Right ventricle myocardium superior (tissue), 1 donor: ENCODE measurements around the gene FAM200C. TPM values are rescaled to one million over a fixed set of nuclear protein-coding genes. Genes with fewer than 3 reads are reported as not detected.
"Not testable (repeated sequence)": the region's sequence is repeated elsewhere in the genome, so short reads cannot be mapped to it uniquely, and the experiment has no call there.

Experiments
- ATAC-seq: fragments of 200-7000 bp; cut with Tn5 transposase; one replicate; pipeline ENCODE4 v1.9.1; 2020; ENCODE audit warnings: mild to moderate bottlenecking; ENCODE audit not compliant: poor library complexity
- DNase-seq: peaks from one replicate; pipeline ENCODE4 v3.0.0-alpha.2; 2020
- intact Hi-C: fragments of 100-400 bp; cut with DNase I; formaldehyde crosslinking; loops from one replicate; pipeline ENCODE4 v1.11.2; 2022
- long read RNA-seq: library from polyadenylated mRNA; unstranded; transcript quantifications from one replicate; pipeline ENCODE4 v2.0.0, GENCODE V29; 2021
- total RNA-seq: library from RNA; stranded (reverse); fragmentation: NEBNext Ultra II Directional; extraction: Animal tissue kit (Norgen Biotek cat#: 25700); gene quantifications from one replicate; pipeline ENCODE4 v1.2.1, GENCODE V29; 2021
- donor health status: DM: no; HTN: yes; CAD: no; lungs with severe emphysema.

Gene FAM200C
- total RNA-seq, result 3.8 TPM
- long read RNA-seq, transcript ZBED8-201 (2 exons, 2,851 nt), result major isoform, 30 of 34 reads
- long read RNA-seq, partial matches to known transcripts, result 0 of 34 reads
- long read RNA-seq, other reads (novel, unspliced or antisense), result 1 of 34 reads

DNA sequence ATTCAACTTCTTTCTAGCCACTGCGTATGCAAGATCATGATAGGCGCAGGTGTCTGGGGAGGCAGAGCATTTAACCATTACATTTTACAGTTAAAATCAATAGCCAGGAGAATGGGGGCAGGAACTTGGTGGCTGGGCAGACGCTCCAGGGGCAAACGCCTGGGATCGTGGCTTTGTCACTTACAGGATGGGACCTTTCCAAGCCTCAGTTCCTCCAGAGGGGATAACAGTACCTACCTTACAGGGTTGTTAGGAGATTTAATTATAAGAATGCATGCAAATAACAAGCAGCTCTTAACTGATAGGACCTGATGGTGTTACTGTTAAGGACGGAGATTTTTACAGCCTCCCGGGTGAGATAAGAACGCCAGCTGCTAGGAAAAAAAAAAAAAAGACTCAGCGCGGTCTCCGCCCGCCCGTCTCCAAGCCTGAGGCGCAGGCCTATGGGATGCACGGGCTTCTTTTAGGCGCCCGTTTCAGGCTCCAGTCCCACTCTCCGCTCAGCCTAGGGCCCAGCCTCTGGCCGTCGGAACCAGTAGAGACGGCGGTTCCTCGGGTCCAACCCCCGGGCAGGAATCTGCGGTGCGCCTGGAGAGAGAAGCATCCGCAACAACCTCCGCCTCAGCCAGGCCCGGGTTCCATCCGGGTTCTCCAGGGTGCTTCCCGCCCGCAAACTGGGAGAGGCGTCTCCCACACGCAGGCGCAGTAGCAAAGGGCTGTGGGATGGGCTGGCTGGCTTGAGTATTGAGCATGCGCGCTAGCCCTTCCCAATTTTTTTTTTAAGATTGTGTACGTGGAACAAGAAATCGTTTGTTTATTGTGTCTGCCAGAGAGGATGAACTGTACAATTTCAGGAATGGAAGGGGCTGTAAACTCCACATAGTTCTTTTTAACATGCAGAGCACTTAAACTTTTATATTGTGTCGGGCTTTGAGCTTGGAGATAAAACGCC is at the start of gene FAM200C:
Gene FAM200C (minus strand): TSS at position 653 of the 952 bp plus-strand sequence. CDS start 4,564 bp downstream, outside the sequence.
- DNase-seq, result peak; percentile 93
- intact Hi-C loops, result loop anchor here (10.0 kb wide), 1 partner anchor 375 kb away; no protein-coding TSS in a partner anchor
- ATAC-seq, result peak; percentile 99

DNA sequence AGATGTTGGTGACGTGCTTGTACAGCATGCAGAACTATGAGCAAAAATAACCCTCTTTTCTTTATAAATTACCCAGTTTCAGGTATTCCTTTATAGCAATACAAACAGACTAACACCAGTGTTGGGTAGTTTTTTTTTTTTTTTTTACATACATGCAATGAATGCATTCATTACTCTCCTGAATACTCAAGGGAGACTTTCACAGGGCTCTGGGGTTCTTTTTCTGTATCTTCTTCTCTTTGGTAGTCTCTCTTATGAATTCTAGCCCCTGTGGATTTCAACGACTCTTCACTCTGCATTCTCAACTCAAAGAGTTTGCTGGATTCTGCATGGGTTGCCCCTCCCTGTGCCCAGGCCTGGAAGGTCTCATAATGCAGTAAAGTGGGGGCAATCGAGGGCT is 49.6 kb upstream of the FAM200C start:
- ATAC-seq, result no peak
- DNase-seq, result no peak
- intact Hi-C loops, result no loop called here

DNA sequence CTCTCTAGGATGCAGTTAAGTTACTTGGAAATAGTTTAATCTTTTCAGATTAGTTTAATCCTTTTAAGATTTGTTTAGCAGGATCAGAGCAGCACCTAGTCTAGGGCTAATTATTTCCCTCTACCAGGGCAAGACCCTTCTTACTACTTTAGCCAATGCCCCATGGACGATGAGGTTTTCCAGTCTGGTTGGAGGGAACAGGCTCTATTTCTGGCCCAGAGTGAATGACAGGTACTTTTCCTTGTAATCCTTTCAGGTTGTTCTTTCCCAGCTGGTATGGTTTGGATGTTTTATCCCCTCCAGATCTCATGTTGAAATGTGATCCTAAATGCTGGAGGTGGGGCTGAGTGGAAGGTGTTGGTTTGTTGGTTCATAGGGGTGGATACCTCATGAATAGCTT is 49.0 kb upstream of the FAM200C start:
- intact Hi-C loops, result no loop called here
- ATAC-seq (no peak), DNase-seq (no peak)

DNA sequence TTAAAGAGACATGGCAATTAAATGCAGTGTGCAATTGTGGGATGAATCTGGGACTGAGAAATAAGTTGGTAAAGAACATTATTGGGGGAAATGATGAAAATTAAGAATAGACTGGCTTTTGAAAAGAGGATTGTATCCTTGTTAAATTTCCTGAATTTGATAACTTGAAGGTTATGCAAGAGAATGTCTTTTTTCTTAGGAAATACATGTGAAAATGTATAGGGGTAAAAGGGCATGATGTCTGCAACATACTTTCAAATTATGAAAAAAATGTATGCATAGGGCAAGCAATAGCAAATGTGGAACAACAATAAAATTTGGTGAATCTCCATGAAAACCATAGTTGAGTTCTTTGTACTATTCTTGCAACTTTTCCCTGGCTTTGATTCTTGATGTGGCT is 45.9 kb upstream of the FAM200C start:
- ATAC-seq (no peak), DNase-seq (no peak)
- intact Hi-C loops, result no loop called here

DNA sequence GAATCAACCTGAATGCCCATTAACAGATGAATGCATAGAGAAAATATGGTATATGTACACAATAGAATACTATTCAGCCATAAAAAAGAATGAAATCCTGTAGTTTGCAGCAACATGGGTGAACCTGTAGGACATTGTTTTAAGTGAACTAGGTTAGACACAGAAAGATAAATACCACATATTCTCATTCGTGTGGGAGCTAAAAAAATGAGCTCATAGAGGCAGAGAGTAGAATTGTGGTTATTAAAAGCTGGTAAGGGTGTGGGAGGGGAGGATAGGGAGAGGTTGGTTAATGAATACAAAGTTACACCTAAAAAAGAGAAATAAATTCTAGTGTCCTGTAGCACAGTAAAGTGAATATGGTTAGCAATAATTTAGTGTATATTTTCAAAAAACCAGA is 45.3 kb upstream of the FAM200C start:
- ATAC-seq (no peak), DNase-seq (no peak)
- intact Hi-C loops, result no loop called here

DNA sequence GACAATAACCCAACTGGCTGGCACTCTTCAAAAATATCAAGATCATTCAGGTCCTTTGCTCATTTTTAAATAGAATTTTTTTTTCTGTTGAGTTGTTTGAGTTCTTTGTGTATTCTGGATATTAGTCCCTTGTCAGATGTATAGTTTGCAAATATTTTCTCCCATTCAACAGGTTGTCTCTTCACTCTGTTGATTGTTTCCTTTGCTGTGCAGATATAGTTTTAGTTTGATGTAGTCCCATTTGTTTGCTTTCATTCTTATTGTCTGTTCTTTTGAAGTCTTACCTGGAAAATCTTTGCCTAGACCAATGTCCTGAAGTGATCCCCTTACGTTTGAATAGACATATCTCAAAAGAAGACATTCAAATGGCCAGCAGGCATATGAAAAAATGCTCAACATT is 44.6 kb upstream of the FAM200C start:
- ATAC-seq (no peak), DNase-seq (no peak)
- intact Hi-C loops, result no loop called here

DNA sequence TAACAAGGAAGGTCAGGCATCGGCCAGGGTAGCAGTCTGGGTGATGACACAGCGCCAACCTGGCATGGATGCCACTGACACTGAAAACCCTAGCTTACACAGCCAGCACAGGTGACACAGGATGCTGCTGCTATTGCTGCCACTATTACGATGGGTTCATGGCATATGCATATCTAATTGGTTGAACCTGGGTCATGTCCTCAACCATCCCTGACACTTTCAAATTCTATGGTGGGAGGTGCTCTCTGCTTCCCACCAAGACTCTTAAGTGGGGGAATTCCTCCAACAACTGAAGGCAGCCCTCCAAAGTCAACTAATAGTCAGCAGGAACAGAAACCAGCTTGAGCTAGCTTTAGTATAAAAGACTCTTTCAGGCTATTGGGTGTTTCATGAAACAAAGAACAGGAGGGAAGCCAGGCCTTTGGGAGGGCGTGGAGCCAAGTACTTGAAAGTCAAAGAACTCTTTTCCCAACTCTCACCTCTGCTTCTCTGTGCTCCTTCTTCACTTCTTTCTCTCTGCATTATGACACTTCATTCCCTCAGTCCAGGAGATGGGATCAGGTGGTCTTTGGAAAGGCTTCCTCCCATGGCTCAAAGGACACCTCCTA is 43.1 kb upstream of the FAM200C start:
- no peak for DNase-seq
- no peak for ATAC-seq
- intact Hi-C loops, result no loop called here

DNA sequence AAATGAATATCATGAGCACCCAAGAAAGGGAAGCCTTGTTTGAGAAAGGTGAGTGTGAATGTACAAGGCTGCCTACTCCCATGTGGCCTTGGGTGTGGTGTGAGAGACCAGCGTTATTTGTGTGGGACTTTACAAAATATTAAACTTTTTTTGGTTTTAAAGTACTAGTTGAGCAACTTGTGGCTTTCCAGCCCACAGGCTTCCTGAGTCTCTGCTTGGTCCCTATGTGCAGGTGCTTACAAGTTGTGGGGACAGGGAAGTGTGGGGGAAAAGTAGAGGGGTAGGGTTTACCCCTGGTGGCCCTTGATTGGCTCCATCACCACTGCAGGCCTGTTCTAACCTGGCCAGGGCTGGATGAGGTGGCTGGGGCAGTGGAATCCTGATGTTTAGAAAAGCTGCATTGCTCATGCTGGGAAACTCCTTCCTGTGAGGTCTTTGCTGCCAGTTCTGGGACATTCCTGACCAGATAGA is 41.5 kb upstream of the FAM200C start:
- ATAC-seq (no peak), DNase-seq (no peak)

DNA sequence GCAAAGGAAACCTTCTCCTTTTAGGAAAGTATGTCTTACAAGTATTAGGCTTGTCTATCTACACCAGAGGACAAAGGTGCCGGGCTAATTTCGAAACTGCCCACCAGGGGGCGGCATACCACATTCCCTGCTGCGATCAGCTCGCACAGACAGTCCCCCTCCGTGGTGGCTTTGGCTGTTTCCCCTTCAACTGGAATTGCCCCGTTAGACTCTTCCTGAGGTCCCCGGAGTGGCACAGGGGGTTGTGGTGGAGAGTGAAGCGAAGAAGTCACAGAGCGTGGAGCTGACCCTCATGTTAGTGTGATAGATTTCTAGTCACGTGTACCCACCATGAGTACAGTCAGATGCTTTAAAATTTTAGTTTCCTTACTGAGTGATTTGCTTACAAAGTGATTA is 39.3 kb upstream of the FAM200C start:
- intact Hi-C loops, result no loop called here
- ATAC-seq, result peak; percentile 98
- DNase-seq, result peak; percentile 91

More for the DNA sequence above, 41.5 kb upstream of the FAM200C start:
- intact Hi-C loops, result no loop called here

DNA sequence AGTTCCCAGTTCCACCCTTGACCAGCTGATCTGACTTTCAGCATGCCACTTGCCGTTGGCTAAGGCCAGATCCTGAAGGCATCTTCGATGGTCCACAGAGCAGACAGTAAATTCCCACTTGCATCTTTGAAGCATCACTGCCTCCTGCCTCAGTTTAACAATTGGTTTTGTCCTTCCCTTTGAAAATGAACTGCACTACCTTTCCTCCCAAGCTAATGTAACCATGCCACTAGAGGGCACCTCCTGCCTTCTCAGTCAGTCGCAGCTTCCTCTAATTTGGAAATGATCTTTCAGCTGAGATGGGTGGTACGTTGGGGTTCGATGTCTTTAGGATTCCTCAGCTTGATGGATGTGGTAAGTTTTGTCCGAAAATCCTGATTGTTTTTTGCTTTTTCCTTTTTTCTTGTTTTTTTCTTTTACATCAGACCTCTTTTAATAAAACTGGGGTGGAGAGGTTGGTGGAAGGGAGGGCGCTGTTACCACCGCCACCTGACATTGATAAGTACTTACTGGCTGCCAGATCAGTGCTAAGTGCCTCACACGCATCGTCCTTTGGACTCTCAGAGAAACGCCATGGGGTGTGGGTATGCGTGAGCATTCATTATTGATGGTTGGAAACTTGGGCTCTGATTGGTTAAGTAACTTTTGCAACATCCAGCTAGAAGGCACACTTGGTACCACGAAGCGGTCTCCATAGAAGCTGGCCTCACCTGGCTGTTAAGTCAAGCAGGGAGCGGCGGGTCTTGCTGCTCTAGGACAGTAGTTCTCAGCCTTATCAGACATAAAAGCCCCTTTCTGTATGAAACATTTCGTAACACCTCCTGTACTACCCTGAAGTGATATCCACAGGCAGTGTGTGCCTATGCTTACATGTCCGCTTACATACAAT is 38.7 kb upstream of the FAM200C start:
- intact Hi-C loops, result no loop called here

DNA sequence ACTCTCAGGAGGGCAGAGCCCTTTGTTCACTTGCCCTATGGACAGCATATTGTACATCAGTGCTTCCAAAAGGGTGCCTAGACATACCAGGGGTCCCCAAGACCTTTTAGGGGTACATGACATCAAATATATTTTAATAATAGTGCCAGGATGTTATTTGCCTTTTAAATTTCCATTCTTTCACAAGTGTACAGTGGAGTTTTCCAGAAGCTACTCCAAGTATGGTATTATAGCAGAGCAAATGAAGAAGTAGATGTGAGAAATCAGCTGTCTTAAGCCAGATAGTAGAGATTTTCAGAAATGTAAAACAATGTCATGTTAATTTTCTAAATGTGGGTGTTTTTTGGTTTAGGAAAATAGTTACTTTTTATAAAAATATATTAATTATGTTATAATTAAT is 37.4 kb upstream of the FAM200C start:
- intact Hi-C loops, result no loop called here
- ATAC-seq (no peak), DNase-seq (no peak)

More for the DNA sequence above, 38.7 kb upstream of the FAM200C start:
- DNase-seq (no peak), ATAC-seq (peak; percentile 92)

DNA sequence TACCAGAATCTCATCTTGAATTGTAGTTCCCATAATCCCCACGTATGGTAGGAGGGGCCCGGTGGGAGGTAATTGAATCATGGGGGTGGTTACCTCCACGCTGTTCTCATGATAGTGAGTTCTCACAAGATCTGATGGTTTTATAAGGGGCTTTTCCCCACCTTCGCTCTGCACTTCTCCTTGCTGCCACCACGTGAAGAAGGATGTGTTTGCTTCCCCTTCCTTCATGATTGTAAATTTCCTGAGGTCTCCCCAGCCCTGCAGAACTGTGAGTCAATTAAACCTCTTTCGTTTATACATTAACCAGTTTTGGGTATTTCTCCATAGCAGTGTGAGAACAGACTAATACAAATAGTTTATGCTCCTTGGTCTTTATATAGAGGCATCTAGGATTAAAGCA is 36.8 kb upstream of the FAM200C start:
- DNase-seq, intact Hi-C loops, ATAC-seq: not testable (repeated sequence)

DNA sequence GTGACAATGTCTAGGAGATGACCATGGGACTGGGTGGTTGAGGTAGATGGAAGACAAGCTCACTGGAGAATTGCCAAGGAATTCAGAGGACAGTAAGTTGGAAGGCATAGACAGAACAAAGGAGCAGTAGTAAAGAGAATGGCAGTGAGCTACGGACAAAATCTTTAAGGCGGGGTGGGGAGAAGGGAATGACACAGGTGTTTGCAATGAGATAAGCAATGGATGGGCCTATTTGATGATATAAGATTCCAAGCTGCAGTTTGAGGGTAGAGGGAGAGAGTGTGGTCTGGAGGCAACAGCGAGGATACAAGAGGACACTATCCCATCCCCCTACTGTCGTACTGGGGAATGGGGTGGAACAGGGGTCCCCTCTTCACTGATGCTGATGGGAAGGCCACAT is 36.2 kb upstream of the FAM200C start:
- no peak for ATAC-seq
- DNase-seq, result no peak
- intact Hi-C loops, result no loop called here

DNA sequence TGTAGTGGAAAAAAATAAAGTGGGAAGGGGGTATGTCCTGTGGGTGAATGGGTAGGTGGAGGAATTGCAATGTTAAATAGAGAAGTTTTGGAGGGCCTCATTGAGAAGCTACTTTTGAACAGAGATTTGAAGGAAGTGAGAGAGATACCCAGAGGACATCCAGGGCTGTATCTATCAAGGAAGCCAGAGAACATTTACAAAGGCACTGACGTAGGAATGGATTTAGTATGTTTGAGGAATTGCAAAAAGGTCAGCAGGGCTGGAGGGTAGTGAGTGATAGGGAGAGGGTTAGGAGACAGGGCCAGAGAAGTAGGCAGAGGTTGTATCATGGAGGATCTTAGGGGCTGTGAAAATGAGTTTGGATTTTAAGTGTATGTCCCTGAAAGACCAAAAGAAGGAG is 35.7 kb upstream of the FAM200C start:
- intact Hi-C loops, result no loop called here
- no peak for DNase-seq
- no peak for ATAC-seq

DNA sequence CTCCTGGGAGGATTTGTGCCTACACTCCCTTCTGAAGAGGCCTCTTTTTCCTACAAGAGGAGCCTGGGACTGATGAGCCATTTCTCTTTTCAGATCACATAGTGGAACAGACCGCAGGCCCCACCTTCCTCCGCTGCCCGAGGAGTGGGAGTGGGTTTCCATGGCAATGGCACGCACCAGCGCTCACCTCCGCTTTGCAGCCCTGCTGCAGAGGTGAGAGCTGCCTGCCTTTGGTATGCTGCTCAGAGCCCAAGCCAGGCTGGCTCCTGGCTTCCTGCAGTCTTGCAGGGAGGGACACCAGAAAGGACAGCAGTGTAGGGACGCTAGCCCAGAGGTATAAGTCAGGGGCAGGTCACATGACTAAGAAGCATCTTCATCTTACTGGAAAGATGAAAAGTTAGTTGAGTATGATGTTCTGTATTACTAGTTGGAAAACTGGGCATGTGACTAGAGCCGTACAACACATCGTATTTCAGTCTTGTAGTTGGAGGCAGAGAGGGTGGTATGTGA is 34.2 kb upstream of the FAM200C start:
- intact Hi-C loops, result no loop called here
- ATAC-seq (no peak), DNase-seq (no peak)

DNA sequence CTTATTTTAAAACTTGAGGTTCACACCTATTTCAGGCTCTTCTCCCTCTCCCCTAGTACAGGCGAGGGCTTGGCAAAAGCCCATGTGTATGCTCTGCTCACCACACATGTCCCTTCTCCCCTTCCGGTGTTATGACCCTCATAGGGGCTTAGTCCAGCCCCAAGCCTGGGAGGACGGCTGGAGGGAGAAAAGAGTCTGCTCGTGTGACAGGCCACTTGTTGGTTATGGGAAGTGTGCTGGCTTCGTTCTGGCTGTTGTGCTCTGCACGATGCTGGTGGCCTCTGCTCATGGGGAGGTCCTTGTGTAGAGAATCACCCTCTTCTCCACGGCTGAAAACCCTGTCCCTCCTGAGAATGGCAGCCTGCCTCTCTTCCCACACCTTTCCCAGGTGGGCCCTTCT is 32.9 kb upstream of the FAM200C start:
- DNase-seq (no peak), ATAC-seq (no peak)
- intact Hi-C loops, result no loop called here

DNA sequence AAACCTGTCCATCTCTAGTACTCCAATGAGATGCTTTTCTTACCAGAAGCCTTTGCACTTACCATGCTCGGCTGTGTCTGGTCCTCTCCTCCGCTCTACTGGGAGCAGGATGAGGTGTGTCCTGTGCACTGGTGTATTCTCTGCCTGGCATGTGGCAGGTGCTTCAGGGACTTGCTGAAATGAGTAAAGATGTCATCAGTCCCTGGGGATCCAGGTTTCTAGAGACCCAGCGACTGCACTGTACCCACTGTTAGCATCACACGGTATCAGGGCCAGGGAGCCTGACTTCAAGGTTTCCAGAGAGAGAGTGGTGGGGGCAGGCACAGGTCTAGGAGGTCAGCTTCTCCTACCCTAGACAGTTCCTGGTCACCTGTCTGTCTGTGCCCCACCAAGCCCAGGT is 32.3 kb upstream of the FAM200C start:
- ATAC-seq, result no peak

DNA sequence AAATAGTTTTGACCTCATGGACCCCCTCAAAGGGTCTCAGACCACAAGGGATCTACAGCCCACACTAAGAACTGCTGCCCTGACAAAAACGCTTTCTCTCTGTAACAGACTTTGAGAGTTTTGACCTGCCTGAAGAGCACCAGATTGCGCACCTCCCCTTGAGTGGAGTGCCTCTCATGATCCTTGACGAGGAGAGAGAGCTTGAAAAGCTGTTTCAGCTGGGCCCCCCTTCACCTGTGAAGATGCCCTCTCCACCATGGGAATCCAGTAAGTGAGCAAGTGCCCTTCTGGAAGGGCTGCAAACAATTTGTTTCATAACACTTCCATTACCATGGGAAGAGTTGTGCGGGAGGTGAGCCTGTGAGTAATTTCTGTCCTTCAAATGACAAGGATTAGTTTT is 27.8 kb upstream of the FAM200C start:
- DNase-seq, result no peak
- ATAC-seq, result no peak
- intact Hi-C loops, result no loop called here

More for the DNA sequence above, 32.3 kb upstream of the FAM200C start:
- intact Hi-C loops, result no loop called here
- DNase-seq, result no peak

DNA sequence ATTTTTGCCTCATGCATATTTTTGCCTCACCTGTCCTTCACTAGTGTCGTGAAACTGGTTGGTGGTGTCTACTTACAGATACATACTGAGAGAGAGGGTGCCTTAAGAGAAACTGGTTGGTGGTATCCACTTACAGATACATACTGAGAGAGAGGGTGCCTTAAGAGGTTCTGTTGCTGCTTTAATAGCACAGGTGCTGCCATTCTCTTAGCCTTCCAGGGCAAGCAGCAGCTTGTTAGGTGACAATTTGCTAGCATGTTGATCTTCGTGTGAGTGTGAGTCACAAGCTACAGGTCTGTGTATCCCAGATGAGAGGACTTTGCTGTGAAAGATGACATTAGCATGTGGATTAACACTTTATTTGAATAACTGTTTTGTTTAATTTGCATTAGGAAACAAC is 23.2 kb upstream of the FAM200C start:
- intact Hi-C loops, result no loop called here

More for the DNA sequence above, 23.2 kb upstream of the FAM200C start:
- DNase-seq (no peak), ATAC-seq (no peak)
